HG03135 (cell line): ENCODE measurements around the gene DIDO1.
"Not testable (repeated sequence)": the region's sequence is repeated elsewhere in the genome, so short reads cannot be mapped to it uniquely, and the experiment has no call there.

Experiments
- ATAC-seq: cut with Tn5 transposase; IDR thresholded peaks from one replicate; pipeline ENCODE4 v1.9.1; 2021; ENCODE audit warnings: mild to moderate bottlenecking, moderate library complexity; ENCODE audit not compliant: unreplicated experiment

Gene DIDO1

DNA sequence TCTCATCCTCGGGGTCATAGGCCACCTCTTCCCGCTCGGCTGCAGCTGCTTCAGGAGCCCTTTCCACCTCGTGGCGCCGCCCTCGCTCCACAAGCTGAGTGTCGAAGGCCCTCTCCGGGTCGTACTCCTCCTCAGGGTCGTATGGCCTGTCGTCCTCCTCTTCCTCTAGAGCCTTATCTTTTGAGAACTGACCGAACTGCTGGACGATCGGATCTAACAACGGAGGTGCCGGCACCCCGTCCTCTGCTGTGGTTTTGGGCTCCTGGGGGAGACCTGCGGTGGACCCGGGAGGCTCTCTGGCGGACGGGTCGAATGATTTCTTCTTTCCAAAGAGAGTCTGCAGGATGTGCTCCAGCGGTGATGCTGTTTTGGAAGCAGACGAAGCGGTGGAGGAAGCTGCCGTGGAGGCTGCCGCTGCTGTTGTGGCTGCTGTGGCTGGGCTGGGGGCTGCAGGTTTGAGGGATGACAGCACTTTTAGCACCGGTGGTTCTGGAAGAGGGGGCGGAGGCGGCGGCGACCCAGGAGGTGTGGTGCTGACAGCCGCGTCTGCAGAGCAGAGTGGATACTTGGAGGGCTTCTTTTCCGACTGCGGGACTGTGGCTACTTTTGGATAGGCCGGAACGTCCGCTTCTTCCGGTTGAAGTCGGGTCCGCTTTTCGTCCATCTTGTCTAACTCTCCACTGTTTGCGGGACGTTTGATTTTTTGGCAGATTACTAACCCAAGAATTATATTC, 44.5 kb downstream of the DIDO1 start:
- ATAC-seq = no peak

DNA sequence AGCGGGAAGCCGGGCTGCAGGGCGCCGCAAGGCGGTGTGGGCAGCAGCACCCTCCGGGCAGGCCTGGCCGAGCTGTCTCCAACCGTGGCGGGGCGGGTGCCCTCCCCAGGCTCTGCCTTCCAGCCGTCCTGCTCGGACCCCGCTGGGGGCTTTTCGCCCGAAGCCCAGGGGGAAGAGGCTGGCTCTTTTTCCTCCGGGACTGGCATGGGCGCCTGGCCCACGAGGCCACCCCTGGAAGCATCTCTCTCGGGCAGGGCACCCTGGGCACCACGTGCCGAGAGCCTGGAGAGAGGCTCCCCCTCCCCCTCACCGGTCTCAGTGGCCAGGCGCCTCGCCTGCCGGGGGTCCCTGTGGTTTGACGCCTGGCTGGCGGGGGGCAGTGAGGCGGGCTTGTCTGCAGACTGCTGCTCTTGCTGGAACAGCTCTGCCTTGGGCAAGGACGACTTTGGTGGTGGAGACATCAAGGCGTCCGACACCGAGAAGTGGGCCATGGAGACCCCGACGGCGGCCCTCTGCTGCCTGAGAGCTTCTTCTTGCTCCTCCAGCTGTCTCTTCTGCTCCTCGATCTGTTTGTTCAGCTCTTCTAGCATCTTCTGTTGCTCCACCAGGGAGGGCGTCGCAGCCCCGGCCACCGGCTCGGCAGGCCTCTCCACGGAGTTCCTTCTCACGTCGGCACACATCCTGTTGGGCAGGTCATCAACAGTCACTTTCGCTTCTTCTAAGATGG, 45.2 kb downstream of the DIDO1 start:
- no peak for ATAC-seq

DNA sequence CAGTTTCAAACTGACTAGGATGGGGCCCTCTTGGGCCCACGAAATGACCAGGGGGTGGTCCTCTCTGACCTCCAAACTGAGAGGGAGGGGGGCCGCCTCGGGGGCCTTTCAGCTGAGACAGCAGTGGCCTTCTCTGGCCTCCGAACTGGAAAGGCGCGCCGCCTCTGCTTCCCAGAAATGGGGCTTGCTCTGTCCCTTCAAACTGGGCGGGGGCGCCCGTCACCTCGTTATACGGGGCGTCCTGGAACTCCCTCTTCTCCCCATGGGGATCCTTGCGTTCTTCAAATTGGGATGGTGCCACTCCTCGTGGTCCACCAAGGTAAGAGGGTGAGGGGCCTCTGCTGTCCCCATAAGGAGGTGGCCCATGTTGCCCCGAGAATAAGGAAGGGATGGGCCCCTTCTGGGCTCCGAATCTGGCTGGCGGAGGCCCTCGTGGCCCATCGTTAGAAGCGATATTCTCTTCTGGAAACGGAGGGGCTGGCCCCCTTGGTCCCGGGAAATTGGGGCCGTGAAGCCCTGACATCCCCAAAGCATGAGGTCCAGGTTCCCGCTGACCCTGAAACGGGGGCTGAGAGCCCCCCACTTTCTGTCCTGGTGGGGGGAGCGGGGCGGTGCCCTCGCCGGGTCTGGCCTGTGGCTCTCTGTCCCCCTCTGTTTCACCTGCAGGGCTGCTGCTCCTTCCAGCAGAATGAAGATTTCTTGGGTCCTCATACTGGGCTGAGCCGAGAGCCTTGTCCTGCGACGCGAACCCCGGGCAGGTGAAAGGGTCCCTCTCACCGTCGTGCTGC, 46.0 kb downstream of the DIDO1 start:
- ATAC-seq = no peak

DNA sequence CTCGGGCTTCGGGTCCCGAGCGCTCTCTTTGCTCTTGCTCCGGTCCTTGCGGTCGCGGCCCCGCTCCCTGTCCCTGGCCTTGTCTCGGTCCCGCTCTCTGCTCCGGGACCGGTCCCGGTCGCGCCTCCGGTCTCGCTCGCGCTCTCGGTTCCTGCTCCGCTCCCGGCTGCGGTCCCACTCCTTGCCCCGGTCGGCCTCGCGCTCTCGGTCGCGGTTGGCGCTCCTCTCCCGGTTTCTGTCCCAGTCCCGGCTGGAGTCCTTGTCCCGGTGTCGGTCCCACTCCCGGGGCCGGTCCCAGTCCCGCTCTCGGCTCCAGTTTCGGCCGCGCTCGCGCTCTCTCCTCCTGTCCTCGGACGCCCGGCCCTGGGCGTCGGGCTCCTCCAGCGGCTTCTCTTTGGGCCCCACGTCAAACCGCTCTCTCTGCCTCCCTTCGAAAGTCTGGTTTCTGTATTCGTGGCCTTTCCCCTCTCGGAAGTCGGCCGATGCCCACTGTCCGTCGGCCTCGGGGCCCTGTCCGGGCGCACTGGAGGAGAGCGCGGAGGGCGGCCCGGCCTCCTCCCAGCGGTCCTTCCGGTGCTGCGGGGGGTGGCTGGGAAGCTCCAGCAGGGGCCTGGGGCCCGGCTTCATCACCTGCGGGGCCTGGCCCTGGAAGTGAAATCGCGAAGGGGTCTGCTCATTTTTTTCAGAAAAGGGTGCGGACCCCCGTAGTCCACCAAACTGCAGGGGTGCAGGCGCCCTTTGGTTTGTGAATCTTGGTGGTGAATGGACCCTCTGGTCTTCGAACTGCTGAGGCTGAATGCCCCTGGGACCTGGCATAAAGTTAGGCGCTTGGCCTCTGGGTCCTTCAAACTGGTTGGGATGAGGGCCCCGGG, 46.8 kb downstream of the DIDO1 start:
- no peak for ATAC-seq

DNA sequence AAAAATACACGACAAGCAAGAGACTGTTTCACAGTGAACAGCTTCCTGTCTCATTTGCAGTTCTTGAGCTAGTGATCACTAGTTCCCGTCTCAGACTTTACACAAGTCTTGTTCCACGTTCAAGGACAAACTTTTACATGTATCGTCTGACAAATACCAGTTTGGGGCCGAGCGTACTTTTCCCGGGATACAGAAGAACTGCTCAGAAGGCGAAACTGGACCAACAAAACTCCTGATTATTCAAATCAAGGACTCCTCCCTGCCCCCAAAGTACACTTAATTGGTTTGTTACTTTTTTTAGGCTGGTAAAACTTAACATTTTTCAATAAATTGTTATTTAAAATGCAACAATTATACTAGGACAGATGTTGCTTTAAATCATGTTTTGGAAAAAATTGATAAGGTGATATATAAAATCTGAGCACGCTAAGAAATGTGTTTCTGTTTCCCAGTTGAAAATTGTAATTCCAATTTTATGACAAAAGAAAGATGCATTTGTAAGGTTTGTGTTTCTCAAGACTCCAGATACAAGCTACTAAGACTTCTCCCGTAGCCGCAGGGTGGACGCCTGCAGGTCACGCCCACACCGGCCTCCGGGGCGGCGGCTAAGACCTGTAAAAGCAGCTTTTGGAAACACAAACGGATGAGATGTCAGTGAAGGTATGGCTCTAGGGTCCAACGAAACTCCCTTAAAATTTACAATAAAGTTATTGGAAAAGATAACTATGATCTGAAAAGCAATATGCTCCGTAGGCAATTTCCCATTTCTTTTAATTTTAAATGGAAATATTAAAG, 47.9 kb downstream of the DIDO1 start:
- no peak for ATAC-seq

DNA sequence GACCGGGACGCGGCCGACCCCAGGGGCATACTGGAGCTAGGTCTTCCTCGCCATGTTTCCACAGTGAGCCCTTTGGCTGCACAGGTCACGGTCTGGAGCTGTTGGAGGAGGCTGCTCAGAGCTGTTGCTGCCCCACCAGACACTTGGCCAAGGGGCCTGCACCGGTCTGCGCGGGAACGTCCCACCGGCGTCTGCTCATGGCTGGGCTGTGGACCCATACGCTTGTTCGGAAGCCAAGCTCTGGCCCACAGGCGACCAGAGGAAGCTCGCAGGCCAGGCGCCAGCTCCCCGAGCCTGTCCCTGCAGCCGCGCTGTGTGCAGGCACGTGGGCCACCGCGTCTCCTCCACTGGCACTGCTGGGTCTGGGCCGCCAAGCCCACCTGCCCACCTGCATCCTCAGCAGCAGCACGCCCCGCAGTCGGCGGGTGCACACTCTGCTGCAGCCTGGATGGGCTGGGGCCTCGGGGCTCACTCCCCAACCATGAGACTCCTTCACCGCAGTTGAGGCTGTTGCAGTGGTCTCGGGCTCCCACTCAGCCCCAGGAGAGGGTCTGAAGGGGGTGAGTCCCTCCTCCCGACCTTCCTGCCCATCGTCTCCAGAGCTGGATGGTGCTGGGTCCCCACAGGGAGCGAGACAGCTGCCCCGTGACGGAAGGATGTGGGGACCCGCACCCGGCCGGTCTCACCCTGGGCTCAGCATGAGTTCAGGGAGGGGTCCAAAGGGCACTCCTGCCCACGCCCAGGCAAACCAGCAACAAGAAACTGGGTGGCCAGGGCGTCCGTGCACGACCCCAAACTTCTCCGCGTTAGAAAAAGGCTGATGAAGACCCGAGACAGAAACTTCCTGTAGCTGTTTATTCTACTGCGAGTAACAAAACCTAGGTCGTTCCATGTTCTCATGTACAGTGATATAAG, 49.1 kb downstream of the DIDO1 start:
- no peak for ATAC-seq

DNA sequence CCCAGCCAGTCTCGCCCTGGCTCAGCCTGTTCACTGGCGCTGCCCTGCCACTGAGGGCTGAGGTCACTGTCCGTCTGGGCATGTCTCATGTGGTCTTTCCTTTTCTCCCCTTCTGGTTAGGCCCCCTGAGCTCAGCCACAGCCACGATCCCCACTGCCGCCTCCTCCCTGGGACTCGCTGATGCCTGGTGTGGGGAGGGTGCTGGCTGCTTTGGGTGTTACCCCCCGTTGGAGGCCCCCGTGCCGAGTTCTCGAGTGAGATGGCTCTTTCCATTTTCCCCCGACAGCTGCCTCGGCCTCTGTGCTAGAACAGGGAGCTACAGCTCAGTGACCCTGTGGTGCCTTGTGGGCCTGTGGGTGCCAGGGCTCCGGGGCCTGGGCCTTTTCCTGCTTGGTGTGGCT, 49.8 kb downstream of the DIDO1 start:
- ATAC-seq = no peak

DNA sequence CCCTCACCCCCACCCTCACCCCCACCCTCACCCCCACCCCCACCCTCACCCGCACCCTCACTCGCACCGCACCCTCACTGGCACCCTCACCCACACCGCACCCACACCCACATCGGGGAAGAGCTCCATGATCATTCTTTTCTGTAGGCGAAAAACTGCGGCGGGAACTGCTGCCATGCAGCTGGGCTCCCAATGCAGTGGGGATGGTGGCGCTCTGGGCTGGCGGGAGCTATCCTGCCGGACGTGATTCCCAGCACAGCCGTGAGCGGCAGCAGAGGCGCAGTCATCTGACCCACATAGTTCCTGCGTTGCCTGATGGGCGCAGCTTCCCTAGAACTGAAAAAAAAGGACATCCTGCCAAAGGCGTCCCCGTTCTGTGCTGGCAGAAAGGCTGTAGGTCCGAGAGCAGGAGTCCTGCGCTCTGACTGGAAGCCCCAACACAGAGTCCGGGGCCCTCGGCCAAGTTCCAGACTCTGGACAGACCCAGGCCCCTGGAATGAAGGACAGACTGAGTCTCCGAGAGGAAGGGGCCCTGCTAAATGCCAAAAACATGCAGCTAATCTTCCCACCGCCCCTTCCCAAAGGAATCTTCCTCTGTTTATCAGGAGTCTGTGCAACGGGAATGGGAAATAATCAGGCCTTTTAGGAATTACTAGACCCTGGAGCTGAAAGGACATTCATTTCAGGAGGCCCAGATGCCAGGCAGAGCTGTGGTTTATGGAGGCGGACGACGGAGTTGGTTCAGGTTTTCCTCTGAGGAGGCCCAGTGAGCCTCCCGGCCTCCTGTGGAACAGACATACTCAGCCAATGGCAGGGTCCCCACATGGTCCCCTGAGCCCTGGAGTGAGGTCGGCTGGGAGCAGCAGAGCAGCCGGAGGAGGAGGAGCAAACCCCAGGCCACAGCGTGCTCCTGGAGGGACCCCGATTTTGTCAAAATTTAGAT, 50.6 kb downstream of the DIDO1 start:
- no peak for ATAC-seq

DNA sequence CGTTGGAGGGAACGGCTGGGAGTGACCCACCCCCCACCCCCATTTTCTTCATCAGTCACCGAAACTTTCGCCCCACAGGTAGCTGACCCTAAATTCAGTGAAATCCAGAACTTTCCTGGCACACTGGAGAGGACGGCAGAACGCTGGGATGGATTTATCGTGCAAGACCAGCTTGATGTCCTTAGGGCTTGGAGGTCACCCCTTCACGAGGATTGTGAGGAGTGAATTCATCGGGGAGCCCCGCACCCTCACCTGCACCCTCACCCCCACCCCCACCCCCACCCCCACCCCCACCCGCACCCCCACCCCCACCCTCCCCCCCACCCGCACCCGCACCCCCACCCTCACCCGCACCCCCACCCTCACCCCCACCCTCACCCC, 51.4 kb downstream of the DIDO1 start:
- no peak for ATAC-seq

DNA sequence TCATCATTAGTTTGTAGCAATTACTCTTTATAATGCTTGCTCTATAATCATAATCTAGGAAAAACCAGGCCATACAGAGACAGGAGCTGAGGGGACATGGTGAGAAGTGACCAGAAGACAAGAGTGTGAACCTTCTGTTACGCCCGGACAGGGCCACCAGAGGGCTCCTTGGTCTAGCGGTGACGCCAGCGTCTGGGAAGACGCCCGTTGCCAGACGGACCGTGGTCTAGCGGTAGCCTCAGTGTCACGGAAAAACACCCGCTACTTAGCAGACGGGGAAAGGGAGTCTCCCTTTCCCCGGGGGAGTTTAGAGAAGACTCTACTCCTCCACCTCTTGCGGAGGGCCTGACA, 52.6 kb downstream of the DIDO1 start:
- not testable (repeated sequence) for ATAC-seq

DNA sequence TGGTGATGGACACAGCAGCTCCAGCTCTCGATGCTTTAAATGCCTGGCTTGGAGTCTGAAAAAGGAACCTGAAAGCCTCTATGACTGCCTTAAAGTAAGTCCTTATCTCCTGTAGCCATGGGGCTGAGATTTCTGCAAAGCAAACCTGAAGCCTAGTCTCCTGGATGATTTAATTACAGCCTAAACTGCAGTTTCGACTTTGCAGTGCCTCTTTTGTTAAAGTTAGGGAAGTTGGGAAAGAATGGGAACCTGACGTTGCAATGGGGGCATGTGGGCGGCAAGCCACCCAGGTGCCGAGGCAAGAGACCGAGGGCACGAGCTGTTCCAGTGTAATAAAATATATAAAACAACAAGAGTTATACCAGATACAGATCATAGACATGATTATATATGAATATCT, 53.0 kb downstream of the DIDO1 start:
- ATAC-seq = no peak

DNA sequence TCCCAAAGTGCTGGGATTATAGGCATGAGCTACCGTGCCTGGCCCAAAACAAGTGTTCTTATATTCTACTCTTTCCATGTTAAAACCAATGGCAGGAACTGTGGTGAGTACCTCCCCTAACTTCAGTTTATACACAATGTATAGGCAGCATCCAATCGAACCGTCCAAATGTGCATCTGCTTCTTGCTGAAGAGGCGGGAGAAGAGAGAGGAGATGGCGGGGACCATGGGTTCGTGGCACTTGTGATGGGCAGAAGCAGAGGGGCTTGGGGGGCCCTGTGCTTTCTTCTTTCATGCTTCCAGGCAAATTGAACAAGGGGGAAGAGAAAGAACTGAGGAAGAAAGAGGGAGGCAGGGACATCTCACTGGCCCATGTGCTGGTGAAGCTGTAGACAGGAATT, 53.4 kb downstream of the DIDO1 start:
- ATAC-seq = no peak

DNA sequence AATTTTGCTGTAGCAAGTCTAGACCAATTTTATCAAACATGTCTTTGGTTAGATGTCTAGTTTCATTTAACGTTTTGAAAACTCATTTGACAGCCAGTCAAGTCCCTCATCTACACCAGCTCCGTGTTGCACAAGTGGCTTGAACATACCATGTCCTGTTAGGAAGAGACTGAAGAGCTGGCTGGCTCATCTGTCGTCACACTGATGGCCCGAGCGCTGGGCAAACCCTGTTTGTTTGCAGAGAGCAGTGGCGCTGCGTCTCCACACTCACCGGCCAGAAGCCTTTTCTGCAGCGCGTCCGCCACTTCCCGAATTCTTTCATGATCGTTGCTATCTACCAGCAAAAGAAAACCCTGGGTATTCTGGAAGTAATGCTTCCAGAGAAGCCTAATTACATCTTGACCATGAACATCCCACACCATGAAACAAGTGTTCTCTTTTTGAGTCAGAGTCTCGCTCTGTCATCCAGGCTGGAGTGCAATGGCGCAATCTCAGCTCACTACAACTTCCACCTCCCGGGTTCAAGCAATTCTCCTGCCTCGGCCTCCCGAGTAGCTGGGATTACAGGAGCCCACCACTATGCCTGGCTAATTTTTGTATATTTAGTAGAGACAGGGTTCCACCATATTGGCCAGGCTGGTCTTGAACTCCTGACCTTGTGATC, 54.0 kb downstream of the DIDO1 start:
- ATAC-seq = no peak

DNA sequence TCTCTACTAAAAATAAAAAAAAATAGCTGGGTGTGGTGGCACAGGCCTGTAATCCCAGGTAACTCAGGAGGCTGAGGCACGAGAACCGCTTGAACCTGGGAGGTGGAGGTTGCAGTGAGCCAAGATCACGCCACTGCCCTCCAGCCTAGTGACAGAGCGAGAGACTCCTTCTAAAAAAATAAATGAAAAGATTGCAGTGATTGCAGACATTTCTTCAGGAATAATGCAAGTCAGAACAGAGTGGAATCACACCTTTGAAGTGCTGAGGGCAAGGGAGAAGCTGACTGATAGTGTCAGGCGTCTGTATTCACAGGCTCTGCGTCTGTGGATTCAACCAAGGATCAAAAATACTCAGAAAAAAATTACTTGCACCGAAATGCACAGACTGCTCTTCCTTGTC, 62.1 kb downstream of the DIDO1 start:
- no peak for ATAC-seq

DNA sequence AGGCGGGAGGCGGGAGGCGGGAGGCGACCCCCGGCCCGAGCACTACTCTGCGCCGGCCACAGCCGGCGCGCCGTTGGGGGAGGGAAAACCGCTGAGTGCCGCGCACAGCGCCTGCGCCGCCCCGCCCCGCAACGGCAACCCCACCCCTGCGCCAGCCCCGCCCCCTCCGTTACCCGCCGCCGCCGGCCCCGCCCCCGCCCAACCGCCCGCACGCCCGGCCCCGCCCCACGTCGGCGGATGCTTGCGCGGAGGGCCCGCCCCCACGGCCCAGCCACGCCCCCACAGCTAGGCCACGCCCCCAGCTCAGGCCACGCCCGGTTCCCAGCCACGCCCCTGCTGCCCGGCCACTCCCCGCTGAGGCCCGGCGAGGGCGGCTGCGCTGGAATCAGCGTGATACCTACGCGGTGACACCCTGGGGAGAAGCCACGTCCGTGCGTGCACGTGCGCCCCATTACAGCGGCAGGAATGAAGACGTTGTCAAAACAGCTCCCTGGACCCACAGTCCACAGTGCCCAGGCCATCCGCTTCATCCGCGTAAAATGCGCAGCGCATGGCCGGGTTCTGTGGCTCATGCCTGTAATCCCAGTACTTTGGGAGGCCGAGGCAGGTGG, 64.5 kb downstream of the DIDO1 start, which contains the start of gene TCFL5:
TSS of gene TCFL5 (minus strand) at position 97 of the 611 bp plus-strand sequence. CDS start 152 bp downstream, outside the sequence.
- peak; percentile 54 for ATAC-seq

DNA sequence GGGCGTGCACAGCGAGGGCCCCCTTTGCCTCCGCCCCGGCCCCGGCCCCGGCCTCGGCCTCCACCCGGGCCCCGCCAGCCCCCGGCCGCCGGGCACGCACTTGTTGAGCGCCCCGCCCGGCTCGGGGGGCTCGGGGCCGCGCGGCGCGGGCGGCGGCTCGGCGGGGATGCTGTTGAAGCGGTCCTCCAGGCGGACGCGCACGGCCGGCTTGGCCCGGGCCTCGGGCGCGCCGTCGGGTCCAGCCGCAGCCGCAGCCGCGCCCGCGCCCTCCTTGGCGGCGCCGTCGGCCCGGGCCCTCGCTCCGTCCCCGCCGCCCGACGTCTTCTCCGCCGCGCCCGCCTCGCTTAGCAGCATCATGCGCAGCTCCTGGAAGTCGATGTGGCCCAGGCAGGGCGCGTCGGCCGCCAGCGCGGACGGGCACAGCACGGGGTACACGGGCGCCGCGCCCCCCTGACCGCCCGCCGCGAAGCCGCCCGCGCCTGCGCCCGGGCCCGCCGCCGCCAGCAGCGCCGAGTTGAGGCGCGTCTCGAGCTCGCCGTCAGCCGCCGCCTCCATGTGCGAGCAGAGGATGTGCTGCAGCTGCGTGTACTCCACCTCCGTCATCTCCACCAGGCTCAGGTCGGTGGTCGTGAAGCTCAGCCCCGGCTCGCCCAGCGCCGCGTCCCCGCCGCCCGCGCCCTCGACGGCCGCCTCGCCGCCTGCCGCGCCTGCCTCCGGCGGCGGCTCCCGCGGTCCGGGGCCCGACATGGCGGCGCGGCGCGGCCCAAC, 65.2 kb downstream of the DIDO1 start:
- peak; percentile 33 for ATAC-seq
